HEK293 (cell line): ENCODE measurements around the gene SH2D1A.

ENCODE experiments used
- CTCF ChIA-PET: fragments of 350-600 bp; formaldehyde crosslinking; extraction: SDS; loops from one replicate; lab custom pipeline; 2021; ENCODE audit warnings: antibody characterized with exemption; lab: Yijun Ruan, JAX
- POLR2A ChIA-PET: fragments of 300-600 bp; formaldehyde crosslinking; extraction: SDS; loops from one replicate; lab custom pipeline; 2020; ENCODE audit warnings: antibody characterized with exemption, inconsistent platforms; lab: Yijun Ruan, JAX
- H3K27ac ChIP-seq: fragments of 200-500 bp; sonication (Bioruptor generic); 2 replicates; pipeline ENCODE4 v1.5.1; 2014; ENCODE audit warnings: low read depth, low read length, control low read depth, inconsistent platforms; ENCODE audit errors: extremely low read depth
- H3K36me3 ChIP-seq, 2 experiments: fragments of 200-500 bp in 1 of 2; sonication (Bioruptor generic) in 1 of 2; 1 replicate in 1 of 2; 2 replicates in 1 of 2; pipeline ENCODE4 v1.5.1; 2014 to 2017; ENCODE audit warnings: inconsistent platforms in 2 of 2, low read length in 2 of 2; ENCODE audit not compliant: control insufficient read depth in 2 of 2, insufficient read depth in 1 of 2
- H3K4me1 ChIP-seq: fragments of 200-500 bp; sonication (Bioruptor generic); 2 replicates; pipeline ENCODE4 v1.5.1; 2014; ENCODE audit warnings: mild to moderate bottlenecking, low read length, inconsistent platforms; ENCODE audit not compliant: control insufficient read depth, insufficient read depth
- H3K4me3 ChIP-seq: 2 replicates; pipeline ENCODE4 v1.5.1; 2011; ENCODE audit warnings: low read depth, mild to moderate bottlenecking, control low read depth, low read length, moderate library complexity
- H3K9me3 ChIP-seq: fragments of 200-500 bp; sonication (Bioruptor generic); 2 replicates; pipeline ENCODE4 v1.5.1; 2014; ENCODE audit warnings: low read depth, low read length, inconsistent platforms; ENCODE audit not compliant: control insufficient read depth, insufficient read depth
- BCL11A ChIP-seq: fragments of 450-650 bp; formaldehyde crosslinking; IDR thresholded peaks from 2 replicates; pipeline ENCODE4 v1.5.1; 2016; ENCODE audit warnings: low read depth, missing biosample characterization, missing genetic modification characterization
- BCL6B ChIP-seq: fragments of 450-650 bp; formaldehyde crosslinking; IDR thresholded peaks from 2 replicates; pipeline ENCODE4 v1.5.1; 2017; ENCODE audit warnings: missing biosample characterization, missing genetic modification characterization
- GLIS1 ChIP-seq: fragments of 450-650 bp; formaldehyde crosslinking; IDR thresholded peaks from 2 replicates; pipeline ENCODE4 v1.5.1; 2016; ENCODE audit warnings: missing biosample characterization, missing genetic modification characterization
- GLIS2 ChIP-seq: fragments of 450-650 bp; formaldehyde crosslinking; IDR thresholded peaks from 2 replicates; pipeline ENCODE4 v1.5.1; 2016; ENCODE audit warnings: missing biosample characterization, missing genetic modification characterization
- HOXC10 ChIP-seq: sonication (generic); formaldehyde crosslinking; IDR thresholded peaks from 2 replicates; pipeline ENCODE4 v1.8.1; 2023; ENCODE audit warnings: mild to moderate bottlenecking, missing genetic modification reagents
- KLF7 ChIP-seq: fragments of 450-650 bp; formaldehyde crosslinking; IDR thresholded peaks from 2 replicates; pipeline ENCODE4 v1.5.1; 2016; ENCODE audit warnings: missing biosample characterization, missing genetic modification characterization, borderline replicate concordance
- KLF8 ChIP-seq: fragments of 450-650 bp; formaldehyde crosslinking; IDR thresholded peaks from 2 replicates; pipeline ENCODE4 v1.5.1; 2016; ENCODE audit warnings: missing biosample characterization, missing genetic modification characterization
- MZF1 ChIP-seq: fragments of 450-650 bp; formaldehyde crosslinking; IDR thresholded peaks from 2 replicates; pipeline ENCODE4 v1.5.1; 2017; ENCODE audit warnings: missing biosample characterization, missing genetic modification characterization, borderline replicate concordance
- OSR2 ChIP-seq: fragments of 450-650 bp; formaldehyde crosslinking; IDR thresholded peaks from 2 replicates; pipeline ENCODE4 v1.5.1; 2016; ENCODE audit warnings: missing biosample characterization, missing genetic modification characterization
- PRDM6 ChIP-seq: fragments of 450-650 bp; formaldehyde crosslinking; IDR thresholded peaks from 2 replicates; pipeline ENCODE4 v1.5.1; 2017; ENCODE audit warnings: missing biosample characterization, missing genetic modification characterization
- RBAK ChIP-seq: fragments of 450-650 bp; formaldehyde crosslinking; IDR thresholded peaks from 2 replicates; pipeline ENCODE4 v1.5.1; 2016; ENCODE audit warnings: missing biosample characterization, missing genetic modification characterization
- WT1 ChIP-seq: fragments of 450-650 bp; formaldehyde crosslinking; IDR thresholded peaks from 2 replicates; pipeline ENCODE4 v1.5.1; 2016; ENCODE audit warnings: missing biosample characterization, missing genetic modification characterization
- YY1 ChIP-seq: fragments of 450-650 bp; formaldehyde crosslinking; IDR thresholded peaks from 2 replicates; pipeline ENCODE4 v1.5.1; 2018; ENCODE audit warnings: missing biosample characterization, missing genetic modification characterization
- ZBTB20 ChIP-seq: fragments of 450-650 bp; formaldehyde crosslinking; IDR thresholded peaks from 2 replicates; pipeline ENCODE4 v1.5.1; 2016; ENCODE audit warnings: missing biosample characterization, missing genetic modification characterization
- ZFP69B ChIP-seq: fragments of 450-650 bp; formaldehyde crosslinking; IDR thresholded peaks from 2 replicates; pipeline ENCODE4 v1.5.1; 2016; ENCODE audit warnings: missing biosample characterization, missing genetic modification characterization
- ZNF324 ChIP-seq: fragments of 450-650 bp; formaldehyde crosslinking; IDR thresholded peaks from 2 replicates; pipeline ENCODE4 v1.5.1; 2016; ENCODE audit warnings: missing biosample characterization, missing genetic modification characterization
- ZNF423 ChIP-seq: fragments of 450-650 bp; formaldehyde crosslinking; IDR thresholded peaks from 2 replicates; pipeline ENCODE4 v1.5.1; 2016; ENCODE audit warnings: missing biosample characterization, missing genetic modification characterization
- ZNF596 ChIP-seq: fragments of 450-650 bp; IDR thresholded peaks from 2 replicates; pipeline ENCODE4 v1.5.0; 2018; ENCODE audit warnings: missing biosample characterization, mild to moderate bottlenecking, missing genetic modification characterization, moderate library complexity
- ZNF621 ChIP-seq: fragments of 450-650 bp; formaldehyde crosslinking; IDR thresholded peaks from 2 replicates; pipeline ENCODE4 v1.5.1; 2017; ENCODE audit warnings: missing biosample characterization, missing genetic modification characterization
- ZNF626 ChIP-seq: fragments of 450-650 bp; sonication (Bioruptor Pico); formaldehyde crosslinking; IDR thresholded peaks from 2 replicates; pipeline ENCODE4 v1.5.1; 2018; ENCODE audit warnings: missing biosample characterization, missing genetic modification characterization, inconsistent platforms
- ZNF645 ChIP-seq: fragments of 450-650 bp; formaldehyde crosslinking; IDR thresholded peaks from 2 replicates; pipeline ENCODE4; 2016; ENCODE audit warnings: missing biosample characterization, missing genetic modification characterization
- TF ChIP-seq, protein P1 (sequence below): fragments of 450-650 bp; formaldehyde crosslinking; IDR thresholded peaks from 2 replicates; pipeline ENCODE4 v1.5.1; 2016; ENCODE audit warnings: missing biosample characterization, missing genetic modification characterization, borderline replicate concordance
- TF ChIP-seq, protein P2 (sequence below): fragments of 450-650 bp; formaldehyde crosslinking; IDR thresholded peaks from 2 replicates; pipeline ENCODE4 v1.5.1; 2016; ENCODE audit warnings: missing biosample characterization, missing genetic modification characterization

Gene SH2D1A

DNA sequence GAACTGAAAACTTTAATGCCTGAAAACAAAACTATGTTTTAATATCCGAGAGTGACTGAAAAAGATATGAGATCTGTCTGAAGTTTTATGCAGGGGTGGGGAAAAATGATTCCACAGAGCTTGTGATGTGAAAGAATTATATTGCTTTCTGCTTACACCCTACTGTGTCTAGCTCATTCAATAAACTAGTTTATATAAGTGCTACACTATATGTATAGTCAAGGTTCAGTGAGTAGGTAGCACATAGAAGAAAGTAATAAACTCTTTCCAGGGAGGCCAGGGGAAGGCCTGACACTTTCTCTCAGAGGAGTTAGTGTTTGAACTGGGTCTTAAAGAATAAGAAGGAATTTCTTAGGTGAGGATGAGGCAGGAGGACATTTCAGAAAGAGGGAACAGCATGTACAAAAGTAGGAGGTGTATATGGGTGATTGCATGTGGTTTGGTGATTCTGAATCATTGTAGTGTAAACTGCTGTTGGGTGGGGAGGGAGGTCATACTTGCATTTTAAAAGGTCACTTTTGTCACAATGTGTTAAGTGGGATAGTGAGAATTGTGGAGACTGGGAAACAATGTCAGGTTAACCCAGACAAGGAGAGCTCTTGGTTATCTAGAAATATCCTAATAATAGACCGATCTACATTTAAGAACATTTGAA, 39.0 kb upstream of the SH2D1A start:
- no peak overlapping the region for H3K27ac ChIP-seq
- TF ChIP-seq BCL6B (tag by site-specific recombination) = no peak
- TF ChIP-seq ZBTB20 = no peak
- no peak for TF ChIP-seq MZF1 (tag by site-specific recombination)
- TF ChIP-seq KLF7 (tag by site-specific recombination) = no peak
- no peak for TF ChIP-seq ZNF324
- no peak for TF ChIP-seq ZFP69B (tag by site-specific recombination)
- TF ChIP-seq HOXC10 (CRISPR knock-in tag) = no peak
- no peak for TF ChIP-seq ZNF626 (tag by site-specific recombination)
- TF ChIP-seq ZNF621 (tag by site-specific recombination) = no peak
- TF ChIP-seq GLIS2 = no peak
- TF ChIP-seq GLIS1 (tag by site-specific recombination) = peak; percentile 34; the same call in 1 of the 2 replicates
- TF ChIP-seq WT1 (tag by site-specific recombination) = peak; percentile 60; the same call in 1 of the 2 replicates
- TF ChIP-seq, protein P1, sequence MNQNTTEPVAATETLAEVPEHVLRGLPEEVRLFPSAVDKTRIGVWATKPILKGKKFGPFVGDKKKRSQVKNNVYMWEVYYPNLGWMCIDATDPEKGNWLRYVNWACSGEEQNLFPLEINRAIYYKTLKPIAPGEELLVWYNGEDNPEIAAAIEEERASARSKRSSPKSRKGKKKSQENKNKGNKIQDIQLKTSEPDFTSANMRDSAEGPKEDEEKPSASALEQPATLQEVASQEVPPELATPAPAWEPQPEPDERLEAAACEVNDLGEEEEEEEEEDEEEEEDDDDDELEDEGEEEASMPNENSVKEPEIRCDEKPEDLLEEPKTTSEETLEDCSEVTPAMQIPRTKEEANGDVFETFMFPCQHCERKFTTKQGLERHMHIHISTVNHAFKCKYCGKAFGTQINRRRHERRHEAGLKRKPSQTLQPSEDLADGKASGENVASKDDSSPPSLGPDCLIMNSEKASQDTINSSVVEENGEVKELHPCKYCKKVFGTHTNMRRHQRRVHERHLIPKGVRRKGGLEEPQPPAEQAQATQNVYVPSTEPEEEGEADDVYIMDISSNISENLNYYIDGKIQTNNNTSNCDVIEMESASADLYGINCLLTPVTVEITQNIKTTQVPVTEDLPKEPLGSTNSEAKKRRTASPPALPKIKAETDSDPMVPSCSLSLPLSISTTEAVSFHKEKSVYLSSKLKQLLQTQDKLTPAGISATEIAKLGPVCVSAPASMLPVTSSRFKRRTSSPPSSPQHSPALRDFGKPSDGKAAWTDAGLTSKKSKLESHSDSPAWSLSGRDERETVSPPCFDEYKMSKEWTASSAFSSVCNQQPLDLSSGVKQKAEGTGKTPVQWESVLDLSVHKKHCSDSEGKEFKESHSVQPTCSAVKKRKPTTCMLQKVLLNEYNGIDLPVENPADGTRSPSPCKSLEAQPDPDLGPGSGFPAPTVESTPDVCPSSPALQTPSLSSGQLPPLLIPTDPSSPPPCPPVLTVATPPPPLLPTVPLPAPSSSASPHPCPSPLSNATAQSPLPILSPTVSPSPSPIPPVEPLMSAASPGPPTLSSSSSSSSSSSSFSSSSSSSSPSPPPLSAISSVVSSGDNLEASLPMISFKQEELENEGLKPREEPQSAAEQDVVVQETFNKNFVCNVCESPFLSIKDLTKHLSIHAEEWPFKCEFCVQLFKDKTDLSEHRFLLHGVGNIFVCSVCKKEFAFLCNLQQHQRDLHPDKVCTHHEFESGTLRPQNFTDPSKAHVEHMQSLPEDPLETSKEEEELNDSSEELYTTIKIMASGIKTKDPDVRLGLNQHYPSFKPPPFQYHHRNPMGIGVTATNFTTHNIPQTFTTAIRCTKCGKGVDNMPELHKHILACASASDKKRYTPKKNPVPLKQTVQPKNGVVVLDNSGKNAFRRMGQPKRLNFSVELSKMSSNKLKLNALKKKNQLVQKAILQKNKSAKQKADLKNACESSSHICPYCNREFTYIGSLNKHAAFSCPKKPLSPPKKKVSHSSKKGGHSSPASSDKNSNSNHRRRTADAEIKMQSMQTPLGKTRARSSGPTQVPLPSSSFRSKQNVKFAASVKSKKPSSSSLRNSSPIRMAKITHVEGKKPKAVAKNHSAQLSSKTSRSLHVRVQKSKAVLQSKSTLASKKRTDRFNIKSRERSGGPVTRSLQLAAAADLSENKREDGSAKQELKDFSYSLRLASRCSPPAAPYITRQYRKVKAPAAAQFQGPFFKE (tag by site-specific recombination) = no peak
- TF ChIP-seq BCL11A (tag by site-specific recombination) = 0 out of 2 replicates have a peak, but pooled peaks have one; percentile 36
- TF ChIP-seq PRDM6 (tag by site-specific recombination) = peak; percentile 77
- TF ChIP-seq OSR2 (tag by site-specific recombination) = peak; percentile 68; the same call in 1 of the 2 replicates
- TF ChIP-seq, protein P2, sequence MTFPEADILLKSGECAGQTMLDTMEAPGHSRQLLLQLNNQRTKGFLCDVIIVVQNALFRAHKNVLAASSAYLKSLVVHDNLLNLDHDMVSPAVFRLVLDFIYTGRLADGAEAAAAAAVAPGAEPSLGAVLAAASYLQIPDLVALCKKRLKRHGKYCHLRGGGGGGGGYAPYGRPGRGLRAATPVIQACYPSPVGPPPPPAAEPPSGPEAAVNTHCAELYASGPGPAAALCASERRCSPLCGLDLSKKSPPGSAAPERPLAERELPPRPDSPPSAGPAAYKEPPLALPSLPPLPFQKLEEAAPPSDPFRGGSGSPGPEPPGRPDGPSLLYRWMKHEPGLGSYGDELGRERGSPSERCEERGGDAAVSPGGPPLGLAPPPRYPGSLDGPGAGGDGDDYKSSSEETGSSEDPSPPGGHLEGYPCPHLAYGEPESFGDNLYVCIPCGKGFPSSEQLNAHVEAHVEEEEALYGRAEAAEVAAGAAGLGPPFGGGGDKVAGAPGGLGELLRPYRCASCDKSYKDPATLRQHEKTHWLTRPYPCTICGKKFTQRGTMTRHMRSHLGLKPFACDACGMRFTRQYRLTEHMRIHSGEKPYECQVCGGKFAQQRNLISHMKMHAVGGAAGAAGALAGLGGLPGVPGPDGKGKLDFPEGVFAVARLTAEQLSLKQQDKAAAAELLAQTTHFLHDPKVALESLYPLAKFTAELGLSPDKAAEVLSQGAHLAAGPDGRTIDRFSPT = 0 out of 2 replicates have a peak, but pooled peaks have one; percentile 14
- TF ChIP-seq KLF8 (tag by site-specific recombination) = no peak
- TF ChIP-seq ZNF596 (tag by site-specific recombination) = no peak
- TF ChIP-seq ZNF645 (tag by site-specific recombination) = no peak
- no peak for TF ChIP-seq ZNF423 (tag by site-specific recombination)
- no peak for TF ChIP-seq RBAK (tag by site-specific recombination)
- no peak for TF ChIP-seq YY1 (tag by site-specific recombination)
- H3K4me3 ChIP-seq = no peak overlapping the region
- H3K9me3 ChIP-seq = no peaks in the 10 kb centered on the region
- no peaks in the 10 kb centered on the region for H3K4me1 ChIP-seq
- CTCF ChIA-PET = no interaction called here
- no peaks in the 10 kb centered on the region for H3K36me3 ChIP-seq
- POLR2A ChIA-PET = no interaction called here
